ENCODE results near the gene OST4.
"Not testable (repeated sequence)": the region's sequence is repeated elsewhere in the genome, so short reads cannot be mapped to it uniquely, and the experiment has no call there.

OST4 gene

GRCh38 chr2:27071277-27071989, at the start of gene OST4:
OST4 (minus strand) TSS chr2:27071654.
- Histone ChIP-seq H3K4me3 (peak within 1 kb of the TSS; percentile 93), H3K27me3 (ENCODE audit: low read depth) (0 out of 2 replicates have a peak, but pooled peaks cover 2% of the 10 kb centered on the region), H3K9me3 (no peaks in the 10 kb centered on the region), H3K36me3 (replicated peaks) (peaks cover 35% of the 10 kb centered on the region), H3K4me1 (peaks cover 8% of the 10 kb centered on the region)
- in situ Hi-C loops (cut with MboI; ENCODE audit: low sequenced_read_pairs): no loop called here
- DNase-seq (ENCODE audit: low spot score in 2 of 2): peak; percentile 76 to 92

GRCh38 chr2:27119330-27119670, 47.8 kb upstream of the OST4 start:
- H3K4me3 ChIP-seq; H3K27me3 ChIP-seq (ENCODE audit: low read depth); H3K36me3 ChIP-seq (replicated peaks); in situ Hi-C loops (cut with MboI; ENCODE audit: low sequenced_read_pairs); H3K9me3 ChIP-seq; DNase-seq (ENCODE audit: low spot score in 2 of 2): not testable (repeated sequence)
- H3K4me1 ChIP-seq: peaks cover 11% of the 10 kb centered on the region

- Histone ChIP-seq H3K9me3 (no peaks in the 10 kb centered on the region), H3K4me3 (peak within 1 kb of the TSS; percentile 30), H3K4me1 (peaks cover 8% of the 10 kb centered on the region), H3K36me3 (replicated peaks) (no peaks in the 10 kb centered on the region), H3K27me3 (ENCODE audit: low read depth) (no peaks in the 10 kb centered on the region)
- in situ Hi-C loops (cut with MboI; ENCODE audit: low sequenced_read_pairs): no loop called here
- DNase-seq (ENCODE audit: low spot score in 2 of 2): peak in 1 of 2 experiments; percentile 58
These were observed 47.3 kb upstream of the OST4 start, which contains the start of gene CGREF1 for GRCh38 chr2:27118525-27119329. CGREF1 (minus strand) TSS chr2:27119128; CDS start chr2:27104366, 14,762 bp downstream.

GRCh38 chr2:27117995-27118524, 46.6 kb upstream of the OST4 start:
- in situ Hi-C loops (cut with MboI; ENCODE audit: low sequenced_read_pairs): no loop called here
- H3K4me3 ChIP-seq: peak overlapping the region; percentile 30
- peaks cover 4% of the 10 kb centered on the region for H3K4me1 ChIP-seq
- H3K27me3 ChIP-seq (ENCODE audit: low read depth): no peaks in the 10 kb centered on the region
- DNase-seq (ENCODE audit: low spot score in 2 of 2): no peak
- H3K36me3 ChIP-seq (replicated peaks): no peaks in the 10 kb centered on the region
- no peaks in the 10 kb centered on the region for H3K9me3 ChIP-seq

- in situ Hi-C loops (cut with MboI; ENCODE audit: low sequenced_read_pairs): no loop called here
- Histone ChIP-seq H3K9me3 (no peaks in the 10 kb centered on the region), H3K4me3 (no peak overlapping the region), H3K4me1 (peaks cover 4% of the 10 kb centered on the region), H3K27me3 (ENCODE audit: low read depth) (no peaks in the 10 kb centered on the region), H3K36me3 (replicated peaks) (no peaks in the 10 kb centered on the region)
- no peak for DNase-seq (ENCODE audit: low spot score in 2 of 2)
These were observed 44.1 kb upstream of the OST4 start for GRCh38 chr2:27115519-27115918.

- H3K27me3 ChIP-seq (ENCODE audit: low read depth); H3K4me3 ChIP-seq; in situ Hi-C loops (cut with MboI; ENCODE audit: low sequenced_read_pairs); DNase-seq (ENCODE audit: low spot score in 2 of 2); H3K36me3 ChIP-seq (replicated peaks); H3K4me1 ChIP-seq; H3K9me3 ChIP-seq: not testable (repeated sequence)
These were observed 40.1 kb upstream of the OST4 start for GRCh38 chr2:27111392-27112078.

- H3K9me3 ChIP-seq; in situ Hi-C loops (cut with MboI; ENCODE audit: low sequenced_read_pairs); H3K4me3 ChIP-seq; DNase-seq (ENCODE audit: low spot score in 2 of 2); H3K4me1 ChIP-seq; H3K27me3 ChIP-seq (ENCODE audit: low read depth); H3K36me3 ChIP-seq (replicated peaks): not testable (repeated sequence)
These were observed 39.3 kb upstream of the OST4 start for GRCh38 chr2:27110603-27111352.

GRCh38 chr2:27109083-27109482, 37.6 kb upstream of the OST4 start:
- no peak overlapping the region for H3K4me3 ChIP-seq
- no peaks in the 10 kb centered on the region for H3K36me3 ChIP-seq (replicated peaks)
- no peaks in the 10 kb centered on the region for H3K27me3 ChIP-seq (ENCODE audit: low read depth)
- H3K9me3 ChIP-seq: no peaks in the 10 kb centered on the region
- in situ Hi-C loops (cut with MboI; ENCODE audit: low sequenced_read_pairs): loop anchor here (10.0 kb wide), 1 partner anchor 176 kb away; the partner anchor contains the start of gene TRIM54
- no peaks in the 10 kb centered on the region for H3K4me1 ChIP-seq
- DNase-seq (ENCODE audit: low spot score in 2 of 2): no peak

GRCh38 chr2:27108221-27108620, 36.8 kb upstream of the OST4 start:
- in situ Hi-C loops (cut with MboI; ENCODE audit: low sequenced_read_pairs): loop anchor here (10.0 kb wide), 1 partner anchor 177 kb away; the partner anchor contains the start of gene TRIM54
- Histone ChIP-seq H3K9me3 (no peaks in the 10 kb centered on the region), H3K27me3 (ENCODE audit: low read depth) (no peaks in the 10 kb centered on the region), H3K36me3 (replicated peaks) (no peaks in the 10 kb centered on the region), H3K4me1 (no peaks in the 10 kb centered on the region), H3K4me3 (no peak overlapping the region)
- no peak for DNase-seq (ENCODE audit: low spot score in 2 of 2)

- Histone ChIP-seq H3K36me3 (replicated peaks) (no peaks in the 10 kb centered on the region), H3K4me3 (no peak overlapping the region), H3K27me3 (ENCODE audit: low read depth) (no peaks in the 10 kb centered on the region), H3K9me3 (no peaks in the 10 kb centered on the region), H3K4me1 (no peaks in the 10 kb centered on the region)
- in situ Hi-C loops (cut with MboI; ENCODE audit: low sequenced_read_pairs): loop anchor here (10.0 kb wide), 1 partner anchor 179 kb away; the partner anchor contains the start of gene TRIM54
- DNase-seq (ENCODE audit: low spot score in 2 of 2): no peak
These were observed 34.5 kb upstream of the OST4 start for GRCh38 chr2:27105981-27106380.

- Histone ChIP-seq H3K27me3 (ENCODE audit: low read depth) (no peaks in the 10 kb centered on the region), H3K9me3 (no peaks in the 10 kb centered on the region), H3K4me3 (no peak overlapping the region), H3K36me3 (replicated peaks) (peaks cover 4% of the 10 kb centered on the region; the same call in 1 of the 2 replicates), H3K4me1 (no peaks in the 10 kb centered on the region)
- DNase-seq (ENCODE audit: low spot score in 2 of 2): no peak
- in situ Hi-C loops (cut with MboI; ENCODE audit: low sequenced_read_pairs): loop anchor here (10.0 kb wide), 1 partner anchor 182 kb away; the partner anchor contains the start of gene TRIM54
These were observed 30.9 kb upstream of the OST4 start for GRCh38 chr2:27102329-27102728.

GRCh38 chr2:27100036-27100435, 28.6 kb upstream of the OST4 start:
- Histone ChIP-seq H3K9me3 (no peaks in the 10 kb centered on the region), H3K4me3 (no peak overlapping the region), H3K27me3 (ENCODE audit: low read depth) (no peaks in the 10 kb centered on the region), H3K4me1 (0 out of 2 replicates have a peak, but pooled peaks cover 2% of the 10 kb centered on the region), H3K36me3 (replicated peaks) (peaks cover 4% of the 10 kb centered on the region; the same call in 1 of the 2 replicates)
- in situ Hi-C loops (cut with MboI; ENCODE audit: low sequenced_read_pairs): loop anchor here (10.0 kb wide), 1 partner anchor 185 kb away; the partner anchor contains the start of gene TRIM54
- DNase-seq (ENCODE audit: low spot score in 2 of 2): no peak

Measured in HAP-1 (cell line).